HCT116 (cell line): Measurements from ENCODE around the gene NR2F2. TPM values are rescaled to one million over a fixed set of nuclear protein-coding genes. Genes with fewer than 3 reads are reported as not detected.

Experiments used
- ATAC-seq: fragments of 200-7000 bp; cut with Tn5 transposase; 2 replicates; pipeline ENCODE4 v1.9.1; 2020; ENCODE audit warnings: mild to moderate bottlenecking, moderate library complexity
- BruUV-seq: library from RNA; stranded (reverse); fragments of 400-500 nt; replicated peaks from 2 replicates; lab custom pipeline; 2021; lab: Mats Ljungman, UMichigan
- CTCF ChIA-PET: fragments of 300-600 bp; sonication (Branson Sonifier 250); formaldehyde crosslinking; loops from one replicate; lab custom pipeline; 2021; ENCODE audit warnings: antibody characterized with exemption; lab: Charles Lee
- POLR2A ChIA-PET: fragments of 300-600, 350-600 bp; sonication (Branson Sonifier 250); formaldehyde crosslinking; loops from one replicate; lab custom pipeline; 2021; ENCODE audit warnings: antibody characterized with exemption; lab: Charles Lee
- RAD21 ChIA-PET, 2 experiments: fragments of 300-600 bp; sonication (Branson Sonifier 250); formaldehyde crosslinking; loops; one replicate each; lab custom pipeline; 2023; ENCODE audit warnings: low total read pairs in 2 of 2; ENCODE audit not compliant: uncharacterized antibody in 2 of 2, unreplicated experiment in 2 of 2, low non-redundant PET in 1 of 2; lab: Charles Lee
- DNase-seq: peaks from one replicate; pipeline ENCODE4 v3.0.0-alpha.2; 2010; ENCODE audit warnings: low read depth, low spot score
- H2AFZ ChIP-seq: fragments of 200-600 bp; shearing (Covaris generic), sonication (generic); 2 replicates; pipeline ENCODE4 v1.6.1; 2017; ENCODE audit warnings: low read depth, mixed run types, mixed read lengths, antibody characterized with exemption, low read length; ENCODE audit not compliant: poor library complexity, severe bottlenecking
- H3K27ac ChIP-seq: 2 replicates; pipeline ENCODE4 v1.5.1; 2012; ENCODE audit warnings: low read depth, low read length
- H3K27me3 ChIP-seq: fragments of 200-600 bp; sonication (generic); 2 replicates; pipeline ENCODE4 v1.6.1; 2016; ENCODE audit warnings: mixed run types, low read length, mixed read lengths; ENCODE audit not compliant: insufficient read depth
- H3K36me3 ChIP-seq, 2 experiments: fragments of 200-500 bp in 1 of 2; fragments of 200-600 bp in 1 of 2; sonication (Bioruptor generic) in 1 of 2; sonication (generic) in 1 of 2; 2 replicates each; pipeline versions ENCODE4 v1.5.1 to v1.6.1; 2014 to 2016; ENCODE audit warnings: low read length in 2 of 2, inconsistent platforms in 1 of 2, mixed read lengths in 1 of 2, mixed run types in 1 of 2; ENCODE audit not compliant: insufficient read depth in 2 of 2, control insufficient read depth in 1 of 2
- H3K4me1 ChIP-seq, 2 experiments: fragments of 200-600 bp in 1 of 2; sonication (generic) in 1 of 2; 2 replicates each; pipeline versions ENCODE4 v1.5.1 to v1.6.1; 2012 to 2017; ENCODE audit warnings: low read length in 2 of 2, inconsistent platforms in 1 of 2, mild to moderate bottlenecking in 1 of 2, mixed read lengths in 1 of 2, mixed run types in 1 of 2, moderate library complexity in 1 of 2; ENCODE audit not compliant: insufficient read depth in 2 of 2, control insufficient read depth in 1 of 2
- H3K4me2 ChIP-seq: fragments of 200-600 bp; sonication (generic); 2 replicates; pipeline ENCODE4 v1.6.1; 2017; ENCODE audit warnings: mixed run types, low read length, mixed read lengths
- H3K4me3 ChIP-seq, 2 experiments: fragments of 200-600 bp in 1 of 2; sonication (generic) in 1 of 2; replicated peaks in 1 of 2; 2 replicates each; pipeline ENCODE4 v1.5.1; 2011 to 2016; ENCODE audit warnings: low read length in 2 of 2, control low read depth in 1 of 2, low read depth in 1 of 2, mild to moderate bottlenecking in 1 of 2, mixed read lengths in 1 of 2, mixed run types in 1 of 2
- H3K79me2 ChIP-seq: fragments of 200-600 bp; sonication (generic); 2 replicates; pipeline ENCODE4 v1.6.1; 2017; ENCODE audit warnings: mild to moderate bottlenecking, mixed run types, low read length, moderate library complexity, mixed read lengths; ENCODE audit not compliant: insufficient read depth
- H3K9ac ChIP-seq: fragments of 200-600 bp; sonication (generic); 2 replicates; pipeline ENCODE4 v1.6.1; 2016; ENCODE audit warnings: low read length, mixed read lengths
- H3K9me2 ChIP-seq: fragments of 200-600 bp; sonication (generic), shearing (Covaris generic); 2 replicates; pipeline ENCODE4 v1.6.1; 2017; ENCODE audit warnings: mixed run types, mild to moderate bottlenecking, moderate library complexity; ENCODE audit not compliant: insufficient read depth
- H3K9me3 ChIP-seq, 2 experiments: fragments of 200-500 bp in 1 of 2; fragments of 200-600 bp in 1 of 2; sonication (Bioruptor generic) in 1 of 2; sonication (generic) in 1 of 2; 2 replicates each; pipeline ENCODE4 v1.6.1; 2014 to 2017; ENCODE audit warnings: low read length in 2 of 2, mixed read lengths in 2 of 2, inconsistent platforms in 1 of 2, low read depth in 1 of 2, mild to moderate bottlenecking in 1 of 2, mixed run types in 1 of 2, moderate library complexity in 1 of 2; ENCODE audit not compliant: control insufficient read depth in 1 of 2, insufficient read depth in 1 of 2
- H4K20me1 ChIP-seq: fragments of 200-600 bp; sonication (generic), shearing (Covaris generic); 2 replicates; pipeline ENCODE4 v1.6.1; 2017; ENCODE audit warnings: mixed run types, mild to moderate bottlenecking, moderate library complexity; ENCODE audit not compliant: insufficient read depth
- CEBPB ChIP-seq: IDR thresholded peaks from 2 replicates; pipeline ENCODE4 v1.6.1; 2012; ENCODE audit warnings: low read depth
- CTCF ChIP-seq, 3 experiments: fragments of 200-600 bp in 1 of 3; sonication (generic) in 1 of 3; IDR thresholded peaks in 2 of 3; conservative IDR thresholded peaks in 1 of 3; 2 replicates each; pipeline ENCODE4 v1.5.1; 2012 to 2017; ENCODE audit warnings: low read depth in 2 of 3, low read length in 2 of 3, antibody characterized with exemption in 1 of 3, borderline replicate concordance in 1 of 3, control low read depth in 1 of 3, mild to moderate bottlenecking in 1 of 3, mixed read lengths in 1 of 3, mixed run types in 1 of 3, moderate library complexity in 1 of 3; ENCODE audit not compliant: insufficient read depth in 1 of 3
- EGR1 ChIP-seq: IDR thresholded peaks from 2 replicates; pipeline ENCODE4 v1.6.1; 2012; ENCODE audit warnings: low read depth
- FOSL1 ChIP-seq: IDR thresholded peaks from 2 replicates; pipeline ENCODE4 v1.6.1; 2012; ENCODE audit warnings: low read depth
- JUND ChIP-seq: IDR thresholded peaks from 2 replicates; pipeline ENCODE4 v1.6.1; 2012
- POLR2A ChIP-seq: IDR thresholded peaks from 2 replicates; pipeline ENCODE4 v1.7.0; 2011; ENCODE audit warnings: borderline replicate concordance; ENCODE audit not compliant: insufficient read depth, insufficient read length; ENCODE audit errors: extremely low read depth
- RAD21 ChIP-seq: IDR thresholded peaks from 2 replicates; pipeline ENCODE4 v1.6.1; 2012; ENCODE audit warnings: low read depth, mild to moderate bottlenecking
- SIN3A ChIP-seq: IDR thresholded peaks from 2 replicates; pipeline ENCODE4 v1.6.1; 2012; ENCODE audit warnings: low read depth
- SP1 ChIP-seq: IDR thresholded peaks from 2 replicates; pipeline ENCODE4 v1.6.1; 2012; ENCODE audit warnings: low read depth
- YY1 ChIP-seq: IDR thresholded peaks from 2 replicates; pipeline ENCODE4 v1.6.1; 2011; ENCODE audit warnings: low read length, low read depth, moderate library complexity, mild to moderate bottlenecking; ENCODE audit not compliant: insufficient replicate concordance; ENCODE audit errors: extremely low read depth
- ZFX ChIP-seq: fragments of 450-650 bp; IDR thresholded peaks from 2 replicates; pipeline ENCODE4 v1.6.1; 2017
- ZNF274 ChIP-seq: fragments of 200-500 bp; sonication (Bioruptor generic); IDR thresholded peaks from 2 replicates; pipeline ENCODE4 v1.6.1; 2014; ENCODE audit warnings: mild to moderate bottlenecking, low read depth, low read length, inconsistent platforms
- intact Hi-C: fragments of 100-400 bp; cut with micrococcal nuclease; formaldehyde crosslinking; loops from 2 replicates; pipeline ENCODE4 v1.10.0; 2022
- total RNA-seq: library from RNA; stranded (reverse); gene quantifications from one replicate; pipeline ENCODE4 v1.2.1, GENCODE V29; 2021; ENCODE audit not compliant: unreplicated experiment
- TF ChIP-seq, protein P1 (sequence below): IDR thresholded peaks from 2 replicates; pipeline ENCODE4 v1.6.1; 2012
- TF ChIP-seq, protein P2 (sequence below): IDR thresholded peaks from 2 replicates; pipeline ENCODE4 v1.6.1; 2011; ENCODE audit warnings: mild to moderate bottlenecking, low read length, moderate library complexity; ENCODE audit not compliant: insufficient replicate concordance; ENCODE audit errors: extremely low read depth

The NR2F2 gene
- total RNA-seq, 1 experiment from 2014 or later: 61.4 TPM

DNA sequence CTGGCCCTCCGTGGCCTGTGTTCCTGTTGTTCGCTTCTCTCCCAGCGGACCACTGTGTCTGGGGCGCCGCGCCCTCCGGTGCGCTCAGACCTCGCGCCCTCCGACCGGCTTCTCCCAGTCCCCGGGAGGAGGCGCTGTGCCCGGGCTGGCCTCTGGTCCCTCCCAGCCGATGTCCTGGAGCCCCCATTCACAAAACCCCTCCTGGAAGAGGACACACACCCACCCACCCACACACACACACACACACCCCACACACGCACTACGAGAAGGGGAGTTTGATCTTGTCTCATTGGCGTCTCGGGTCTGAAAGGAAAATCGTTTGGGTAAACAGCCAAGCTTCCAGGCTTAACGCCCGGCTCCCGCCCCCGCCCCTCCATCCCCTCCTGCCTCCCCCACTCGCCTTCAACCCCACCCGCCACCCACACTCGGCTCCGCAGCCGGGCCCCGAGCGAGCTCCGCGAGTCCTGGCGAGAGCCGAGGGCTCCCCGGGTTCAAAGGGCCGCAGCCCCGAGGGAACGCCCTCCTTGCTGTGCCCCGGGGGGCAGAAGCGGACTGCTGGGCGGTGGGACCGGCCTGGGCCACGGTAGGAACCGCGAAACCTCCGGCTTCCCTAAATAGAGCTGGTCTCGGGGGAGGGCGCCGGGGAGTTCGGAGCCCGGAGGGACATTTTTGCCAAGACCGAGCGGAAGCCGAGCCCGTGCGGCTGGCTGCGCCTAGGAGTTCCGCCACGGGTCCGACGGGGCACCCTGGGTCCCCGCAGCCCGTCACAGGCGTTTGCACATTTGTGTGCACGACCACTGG, 23.6 kb downstream of the NR2F2 start:
- H3K79me2 ChIP-seq: peaks cover 23% of the 10 kb centered on the region
- intact Hi-C loops: no loop called here
- peaks cover 0 to 5% of the 10 kb centered on the region in 2 experiments; a peak in 1 of 4 replicates for H3K36me3 ChIP-seq
- TF ChIP-seq JUND: no peak
- TF ChIP-seq FOSL1: no peak
- no peak for TF ChIP-seq CEBPB
- no peak for TF ChIP-seq POLR2A
- no peak for TF ChIP-seq SIN3A
- TF ChIP-seq RAD21: no peak
- H3K27me3 ChIP-seq: no peaks in the 10 kb centered on the region
- no peak overlapping the region for H3K4me2 ChIP-seq
- no peak overlapping the region for H3K9ac ChIP-seq
- CTCF ChIA-PET: interaction anchor here (0.6 kb wide), 1 partner anchor 12 kb away, joined by 5 read pairs; no protein-coding TSS in a partner anchor
- no peak overlapping the region for H3K4me3 ChIP-seq
- H4K20me1 ChIP-seq: peaks cover 7% of the 10 kb centered on the region; the same call in 1 of the 2 replicates
- POLR2A ChIA-PET: no interaction called here
- H3K9me3 ChIP-seq: no peaks in the 10 kb centered on the region
- H3K27ac ChIP-seq: no peak overlapping the region
- H3K4me1 ChIP-seq: peaks cover 4 to 12% of the 10 kb centered on the region in 2 experiments
- RAD21 ChIA-PET: no interaction called here
- H3K9me2 ChIP-seq: no peaks in the 10 kb centered on the region
- DNase-seq: no peak
- H2AFZ ChIP-seq: no peak overlapping the region
- ATAC-seq: no peak
- no TSS peak for BruUV-seq

DNA sequence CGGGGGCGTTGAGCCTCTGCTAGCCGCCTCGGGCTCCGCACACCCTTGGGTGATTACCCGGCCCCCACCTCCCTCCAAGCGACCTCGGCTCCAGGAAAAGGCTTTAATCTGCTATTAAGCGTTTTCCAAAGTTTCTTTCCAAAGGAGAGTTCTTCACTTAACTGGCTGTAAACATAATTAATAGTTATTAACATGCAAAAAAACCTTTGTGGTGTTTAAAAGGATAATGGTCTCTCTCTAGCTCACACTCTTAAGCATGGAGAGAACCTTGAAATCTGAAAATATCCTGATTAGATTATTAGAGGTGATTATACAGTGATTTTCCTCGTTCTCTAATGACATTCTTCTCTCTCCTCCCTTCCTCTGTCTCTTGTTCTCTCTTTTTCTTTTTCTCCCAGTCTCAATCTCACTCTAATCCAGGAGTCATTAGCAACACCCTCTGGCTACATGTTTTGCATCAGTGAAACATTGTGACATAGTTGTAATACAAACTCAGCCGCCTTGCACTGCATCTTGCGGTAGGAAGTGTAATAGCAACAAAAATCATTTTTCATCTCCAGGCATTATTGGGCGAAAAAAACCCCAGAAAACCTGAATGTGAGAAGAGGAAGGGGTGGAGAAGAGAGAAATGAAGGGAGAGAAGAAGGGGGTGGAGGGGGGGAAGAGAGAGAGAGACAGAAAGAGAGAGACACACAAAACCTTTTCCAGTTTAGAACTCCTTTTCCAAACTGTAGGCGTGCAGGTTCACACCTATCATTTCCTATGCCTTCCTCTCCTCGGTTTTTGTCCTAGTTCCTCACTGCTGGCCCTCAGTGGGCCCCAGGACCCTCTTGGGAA, 24.4 kb downstream of the NR2F2 start:
- no peak overlapping the region for H3K4me2 ChIP-seq
- no peak for TF ChIP-seq CTCF (IDR thresholded peaks at IDR 0.05 in 2 of 3, conservative IDR thresholded peaks at IDR 0.05 in 1 of 3; ENCODE audit: borderline replicate concordance in 1 of 3, insufficient read depth in 1 of 3, low read depth in 2 of 3, low read length in 2 of 3)
- TF ChIP-seq CEBPB: no peak
- no peak for TF ChIP-seq SP1
- no peak for TF ChIP-seq ZNF274
- TF ChIP-seq ZFX: no peak
- no peak for TF ChIP-seq EGR1
- TF ChIP-seq, protein P1, sequence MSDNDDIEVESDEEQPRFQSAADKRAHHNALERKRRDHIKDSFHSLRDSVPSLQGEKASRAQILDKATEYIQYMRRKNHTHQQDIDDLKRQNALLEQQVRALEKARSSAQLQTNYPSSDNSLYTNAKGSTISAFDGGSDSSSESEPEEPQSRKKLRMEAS: no peak
- TF ChIP-seq, protein P2, sequence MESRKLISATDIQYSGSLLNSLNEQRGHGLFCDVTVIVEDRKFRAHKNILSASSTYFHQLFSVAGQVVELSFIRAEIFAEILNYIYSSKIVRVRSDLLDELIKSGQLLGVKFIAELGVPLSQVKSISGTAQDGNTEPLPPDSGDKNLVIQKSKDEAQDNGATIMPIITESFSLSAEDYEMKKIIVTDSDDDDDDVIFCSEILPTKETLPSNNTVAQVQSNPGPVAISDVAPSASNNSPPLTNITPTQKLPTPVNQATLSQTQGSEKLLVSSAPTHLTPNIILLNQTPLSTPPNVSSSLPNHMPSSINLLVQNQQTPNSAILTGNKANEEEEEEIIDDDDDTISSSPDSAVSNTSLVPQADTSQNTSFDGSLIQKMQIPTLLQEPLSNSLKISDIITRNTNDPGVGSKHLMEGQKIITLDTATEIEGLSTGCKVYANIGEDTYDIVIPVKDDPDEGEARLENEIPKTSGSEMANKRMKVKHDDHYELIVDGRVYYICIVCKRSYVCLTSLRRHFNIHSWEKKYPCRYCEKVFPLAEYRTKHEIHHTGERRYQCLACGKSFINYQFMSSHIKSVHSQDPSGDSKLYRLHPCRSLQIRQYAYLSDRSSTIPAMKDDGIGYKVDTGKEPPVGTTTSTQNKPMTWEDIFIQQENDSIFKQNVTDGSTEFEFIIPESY: no peak
- no peak for TF ChIP-seq YY1

More for the DNA sequence above, 24.4 kb downstream of the NR2F2 start:
- Histone ChIP-seq H3K27ac (no peak overlapping the region), H3K36me3 (no peaks in the 10 kb centered on the region), H3K4me1 (peaks cover 4 to 12% of the 10 kb centered on the region in 2 experiments), H3K79me2 (peaks cover 15% of the 10 kb centered on the region), H3K27me3 (no peaks in the 10 kb centered on the region), H3K9me3 (no peaks in the 10 kb centered on the region), H3K9me2 (no peaks in the 10 kb centered on the region), H3K9ac (no peak overlapping the region), H2AFZ (no peak overlapping the region), H3K4me3 (no peak overlapping the region), H4K20me1 (peaks cover 3% of the 10 kb centered on the region; the same call in 1 of the 2 replicates)
- intact Hi-C loops: loop anchor here (5.0 kb wide), 1 partner anchor 1402 kb away; no protein-coding TSS in a partner anchor
- ChIA-PET RAD21 (no interaction called here), POLR2A (no interaction called here), CTCF (interaction anchor here (0.6 to 1.4 kb wide), 3 partner anchors 13 to 1400 kb away, joined by 3 to 5 read pairs (median 4); no protein-coding TSS in a partner anchor)
- ATAC-seq (no peak), DNase-seq (no peak)
- no TSS peak for BruUV-seq
